H1 (cell line): ENCODE results near the gene PKP1. TPM values are rescaled to one million over a fixed set of nuclear protein-coding genes. Genes with fewer than 3 reads are reported as not detected.

Experiments
- CHD7 ChIP-seq: fragments of 300-600 bp; sonication (generic); IDR thresholded peaks from 2 replicates; pipeline ENCODE4 v1.7.1; 2012; ENCODE audit warnings: low read length, moderate library complexity, mild to moderate bottlenecking, inconsistent platforms; ENCODE audit not compliant: insufficient replicate concordance
- EZH2 ChIP-seq: fragments of 200-600 bp; sonication (generic); IDR thresholded peaks from 2 replicates; pipeline ENCODE4 v1.7.1; 2012; ENCODE audit warnings: low read depth, mild to moderate bottlenecking, moderate library complexity, low read length, inconsistent platforms; ENCODE audit not compliant: severe bottlenecking
- JUN ChIP-seq: IDR thresholded peaks from 2 replicates; pipeline ENCODE4 v1.6.1; 2011; ENCODE audit warnings: low read depth, mild to moderate bottlenecking, improper control_type of control experiment, low read length
- SIX5 ChIP-seq: IDR thresholded peaks from 2 replicates; pipeline ENCODE4 v1.6.1; 2011; ENCODE audit warnings: mild to moderate bottlenecking, low read depth, low read length
- SRF ChIP-seq: IDR thresholded peaks from 2 replicates; pipeline ENCODE4 v1.6.1; 2011; ENCODE audit warnings: mild to moderate bottlenecking, low read depth, low read length, moderate library complexity
- YY1 ChIP-seq: IDR thresholded peaks from 2 replicates; pipeline ENCODE4 v1.6.1; 2011; ENCODE audit warnings: low read depth, mild to moderate bottlenecking, low read length
- polyA plus RNA-seq, 7 experiments: library from polyadenylated mRNA; depleted of rRNA in 3 of 7; stranded (reverse) in 5 of 7; unstranded in 2 of 7; fragments of >200 nt in 5 of 7; fragments of 200-250 nt in 2 of 7; gene quantifications; 1 replicate in 5 of 7; 2 replicates in 1 of 7; 4 replicates in 1 of 7; pipeline versions ENCODE4 v1.2.1 to v1.2.3, GENCODE V29; 2011 to 2013; ENCODE audit warnings: missing spikeins in 2 of 7, mixed read lengths in 2 of 7
- total RNA-seq: library from RNA; stranded (reverse); fragmentation: NEBNext Ultra II Directional; extraction: Animal tissue kit (Norgen Biotek cat#: 25700); gene quantifications from 2 replicates; pipeline ENCODE4 v1.2.1, GENCODE V29; 2021
- TF ChIP-seq, protein P1 (sequence below): IDR thresholded peaks from 2 replicates; pipeline ENCODE4 v1.6.1; 2011; ENCODE audit warnings: low read length, improper control_type of control experiment

PKP1 gene
- total and polyA plus RNA-seq, 2 of the 8 experiments (the other 6 are each of a cell fraction or from before 2014, with no cell fraction given) = 0.21 to 0.95 TPM

GRCh38 chr1:201311356-201312011 is 28.2 kb downstream of the PKP1 start (continued):
- TF ChIP-seq CHD7 = no peak
- TF ChIP-seq JUN = no peak
- no peak for TF ChIP-seq EZH2
- TF ChIP-seq SIX5 = no peak
- TF ChIP-seq SRF = no peak
- TF ChIP-seq, protein P1, sequence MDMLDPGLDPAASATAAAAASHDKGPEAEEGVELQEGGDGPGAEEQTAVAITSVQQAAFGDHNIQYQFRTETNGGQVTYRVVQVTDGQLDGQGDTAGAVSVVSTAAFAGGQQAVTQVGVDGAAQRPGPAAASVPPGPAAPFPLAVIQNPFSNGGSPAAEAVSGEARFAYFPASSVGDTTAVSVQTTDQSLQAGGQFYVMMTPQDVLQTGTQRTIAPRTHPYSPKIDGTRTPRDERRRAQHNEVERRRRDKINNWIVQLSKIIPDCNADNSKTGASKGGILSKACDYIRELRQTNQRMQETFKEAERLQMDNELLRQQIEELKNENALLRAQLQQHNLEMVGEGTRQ = no peak
- no peak for TF ChIP-seq YY1
- TF ChIP-seq, all 59 proteins: peak for 0
